ENCODE results near the gene FOXN4.

FOXN4 gene

DNA sequence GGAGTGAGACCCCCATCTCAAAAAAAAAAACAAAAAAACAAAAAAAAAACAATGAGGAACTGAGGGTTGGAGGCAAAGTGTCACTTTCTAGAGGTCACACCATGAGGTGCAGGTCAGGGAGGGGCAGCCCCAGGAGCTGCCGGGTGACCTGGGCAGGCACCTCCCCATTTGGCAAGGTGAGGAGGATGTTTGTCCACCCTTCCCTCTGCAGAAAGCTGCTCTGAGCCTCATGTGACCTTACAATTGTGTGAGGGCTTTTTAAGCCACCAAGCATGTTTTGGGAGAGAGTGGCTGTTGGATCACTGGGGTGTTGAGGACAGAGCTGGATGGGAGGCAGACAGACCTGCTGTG is 49.6 kb downstream of the FOXN4 start:
- no peak for TF ChIP-seq CTCF (IDR thresholded peaks at IDR 0.05; ENCODE audit: low read depth, low read length)
- DNase-seq (ENCODE audit: extremely low read depth, low read depth): no peak

DNA sequence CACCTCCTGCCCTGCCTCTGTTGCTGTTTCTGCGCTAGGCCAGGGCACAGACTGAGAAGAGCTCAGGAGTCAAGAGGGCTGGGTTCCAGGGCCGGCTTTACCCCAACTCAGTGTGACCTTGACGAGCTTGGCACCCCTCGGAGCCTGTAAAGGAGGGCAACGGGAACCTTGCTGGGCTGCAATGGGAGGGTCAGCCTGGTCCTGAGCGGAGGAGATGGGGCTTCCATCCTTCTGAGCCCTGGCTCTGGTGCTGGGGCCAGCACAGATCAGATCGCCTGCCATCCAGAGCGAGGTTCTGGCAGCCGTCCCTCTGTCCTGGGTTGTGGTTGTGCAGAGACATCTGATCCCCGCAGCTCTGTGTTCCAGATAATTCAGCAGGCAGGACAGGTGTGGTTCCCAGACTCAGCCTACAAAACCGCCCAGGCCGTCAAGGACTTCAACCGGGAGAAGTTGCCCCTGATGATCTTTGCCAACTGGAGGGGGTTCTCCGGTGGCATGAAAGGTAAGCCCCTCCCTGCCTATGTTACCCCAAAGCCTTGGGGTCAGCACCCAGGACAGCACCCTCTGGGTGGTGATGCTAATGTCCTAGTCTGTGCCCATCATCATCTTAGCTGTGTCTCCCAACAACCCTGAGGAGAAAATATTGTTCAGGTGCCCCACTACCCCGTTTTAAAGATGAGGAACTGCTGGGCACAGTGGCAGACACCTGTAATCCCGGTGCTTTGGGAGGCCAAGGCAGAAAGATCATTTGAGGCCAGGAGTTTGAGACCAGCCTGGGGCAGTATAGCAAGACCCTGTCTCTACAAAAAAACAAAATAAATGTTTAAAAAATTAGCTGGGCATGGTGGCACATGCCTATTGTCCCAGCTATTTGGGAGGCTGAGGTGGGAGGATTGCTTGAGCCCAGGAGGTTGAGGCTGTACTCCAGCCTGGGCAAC is 50.2 kb downstream of the FOXN4 start:
- no peak for TF ChIP-seq CTCF (IDR thresholded peaks at IDR 0.05; ENCODE audit: low read depth, low read length)
- DNase-seq (ENCODE audit: extremely low read depth, low read depth): no peak

GRCh38 chr12:109258201-109258600 is 50.9 kb downstream of the FOXN4 start:
- DNase-seq (ENCODE audit: extremely low read depth, low read depth): no peak
- no peak for TF ChIP-seq CTCF (IDR thresholded peaks at IDR 0.05; ENCODE audit: low read depth, low read length)

DNA sequence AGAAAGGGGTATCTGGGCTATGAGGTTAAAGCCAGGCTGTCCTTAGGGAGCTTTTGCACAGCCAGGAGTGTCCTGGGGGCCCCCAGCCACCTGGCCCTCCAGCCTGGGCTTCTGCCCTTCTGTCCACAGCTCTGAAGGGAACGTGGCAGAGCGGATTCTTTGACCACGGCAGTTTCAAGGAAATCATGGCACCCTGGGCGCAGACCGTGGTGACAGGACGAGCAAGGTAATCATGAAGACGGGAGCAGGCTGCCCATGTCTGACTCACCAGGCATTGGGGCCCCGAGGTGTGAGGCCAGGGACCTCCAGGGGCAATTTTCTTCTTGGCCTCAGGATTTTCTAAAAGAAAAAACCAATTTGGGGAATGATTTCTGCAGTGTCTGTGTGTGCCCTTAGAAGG is 53.1 kb downstream of the FOXN4 start:
- DNase-seq (ENCODE audit: extremely low read depth, low read depth): no peak
- no peak for TF ChIP-seq CTCF (IDR thresholded peaks at IDR 0.05; ENCODE audit: low read depth, low read length)

- peak; percentile 5 for TF ChIP-seq CTCF (IDR thresholded peaks at IDR 0.05; ENCODE audit: low read depth, low read length)
- no peak for DNase-seq (ENCODE audit: extremely low read depth, low read depth)
Observed at GRCh38 chr12:109255377-109255776, 53.7 kb downstream of the FOXN4 start.

- TF ChIP-seq CTCF (IDR thresholded peaks at IDR 0.05; ENCODE audit: low read depth, low read length): no peak
- no peak for DNase-seq (ENCODE audit: extremely low read depth, low read depth)
Observed at GRCh38 chr12:109253913-109254544, 55.1 kb downstream of the FOXN4 start.

- no peak for DNase-seq (ENCODE audit: extremely low read depth, low read depth)
- TF ChIP-seq CTCF (IDR thresholded peaks at IDR 0.05; ENCODE audit: low read depth, low read length): no peak
Observed at GRCh38 chr12:109252799-109253198, 56.3 kb downstream of the FOXN4 start.

Measured in AG09319 (cell line).